ENCODE measurements around the gene OR52H1.

OR52H1 gene

DNA sequence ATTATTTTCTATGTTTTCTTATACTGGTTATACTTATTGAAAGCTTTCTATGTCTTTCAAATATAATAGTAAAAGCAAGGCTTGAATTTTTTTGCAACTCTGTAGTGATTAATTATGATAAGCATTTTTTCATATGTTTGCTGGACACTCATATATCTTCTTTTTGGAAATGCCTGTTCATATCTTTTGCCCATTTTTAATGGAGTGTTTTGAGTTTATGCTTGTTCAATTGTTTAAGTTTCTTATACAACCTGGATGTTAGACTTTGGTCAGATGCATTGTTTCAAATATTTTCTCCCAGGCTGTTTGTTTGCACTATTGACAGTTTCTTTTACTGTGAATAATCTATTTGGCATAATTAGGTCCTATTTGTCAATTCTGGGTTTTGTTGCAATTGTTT, 11.9 kb downstream of the OR52H1 start:
- DNase-seq (ENCODE audit: low read depth, low spot score) = no peak
- H3K27ac ChIP-seq = no peak overlapping the region

GRCh38 chr11:5534046-5534445, 14.3 kb downstream of the OR52H1 start:
- no peak overlapping the region for H3K27ac ChIP-seq

GRCh38 chr11:5531053-5531831, 17.1 kb downstream of the OR52H1 start:
- no peak overlapping the region for H3K27ac ChIP-seq
- no peak for DNase-seq (ENCODE audit: low read depth, low spot score)

More at GRCh38 chr11:5534046-5534445, 14.3 kb downstream of the OR52H1 start:
- no peak for DNase-seq (ENCODE audit: low read depth, low spot score)

GRCh38 chr11:5528495-5528894, 19.8 kb downstream of the OR52H1 start:
- H3K27ac ChIP-seq = no peak overlapping the region
- DNase-seq (ENCODE audit: low read depth, low spot score) = no peak

DNA sequence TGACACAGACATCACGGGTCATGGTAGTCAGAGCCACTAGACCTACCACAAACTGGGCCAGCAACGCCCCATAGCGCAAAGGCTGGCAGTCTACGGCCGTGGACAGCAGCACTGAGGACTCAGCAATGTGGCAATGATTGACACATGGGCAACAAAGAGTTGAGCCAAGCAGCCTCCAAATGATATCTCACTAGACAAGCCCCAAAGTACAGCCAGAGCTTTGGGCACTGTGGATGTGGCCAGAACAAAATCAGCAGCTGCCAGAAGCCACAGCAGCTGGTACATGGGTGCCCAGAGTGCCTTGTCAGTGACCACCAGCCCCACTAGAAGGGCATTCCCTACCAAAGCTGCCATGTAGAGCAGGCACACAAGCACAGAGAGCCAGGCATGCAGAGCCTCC, 20.6 kb downstream of the OR52H1 start:
- no peak for DNase-seq (ENCODE audit: low read depth, low spot score)
- no peak overlapping the region for H3K27ac ChIP-seq

- DNase-seq (ENCODE audit: low read depth, low spot score) = no peak
- no peak overlapping the region for H3K27ac ChIP-seq
These were observed 23.6 kb downstream of the OR52H1 start for GRCh38 chr11:5524756-5525155.

DNA sequence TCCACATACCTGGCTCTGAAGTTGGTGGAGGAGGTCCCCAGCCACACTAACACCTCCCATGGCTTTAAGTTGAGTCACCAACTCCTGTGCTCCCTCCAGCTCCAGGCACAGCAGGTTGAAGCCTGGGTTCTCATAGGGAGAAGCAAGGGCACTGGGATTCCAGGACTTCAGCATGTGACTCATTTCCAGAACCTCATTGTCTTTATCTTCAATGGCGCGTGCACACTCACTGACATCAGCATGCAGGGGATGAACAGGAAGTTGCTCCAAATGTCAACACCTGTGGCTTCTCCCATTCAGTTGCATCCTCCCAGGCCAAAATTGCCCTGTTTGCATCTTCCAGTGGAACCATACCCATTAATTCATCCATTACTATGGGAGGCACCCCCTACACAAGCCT, 26.0 kb downstream of the OR52H1 start:
- no peak overlapping the region for H3K27ac ChIP-seq
- no peak for DNase-seq (ENCODE audit: low read depth, low spot score)

DNA sequence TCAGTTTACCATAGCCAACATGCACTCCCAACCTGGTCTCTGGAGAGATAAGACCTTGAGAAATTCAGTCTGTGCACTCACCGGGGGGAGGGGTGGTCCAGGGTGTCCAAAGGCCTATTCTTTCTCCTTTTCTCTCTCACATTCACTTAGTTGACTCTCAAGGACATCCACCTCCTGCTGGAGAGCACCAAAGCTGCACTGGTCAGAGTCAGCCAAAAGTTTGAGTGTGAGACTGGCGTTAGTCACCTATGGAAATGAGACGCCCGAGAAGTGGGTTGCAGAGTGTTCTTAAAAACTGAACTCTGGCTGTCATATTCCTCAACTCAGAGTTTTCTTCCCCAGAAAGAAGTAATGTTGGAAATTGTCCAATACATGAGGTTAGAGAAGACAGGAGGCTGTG, 26.8 kb downstream of the OR52H1 start:
- H3K27ac ChIP-seq = no peak overlapping the region
- DNase-seq (ENCODE audit: low read depth, low spot score) = no peak

DNA sequence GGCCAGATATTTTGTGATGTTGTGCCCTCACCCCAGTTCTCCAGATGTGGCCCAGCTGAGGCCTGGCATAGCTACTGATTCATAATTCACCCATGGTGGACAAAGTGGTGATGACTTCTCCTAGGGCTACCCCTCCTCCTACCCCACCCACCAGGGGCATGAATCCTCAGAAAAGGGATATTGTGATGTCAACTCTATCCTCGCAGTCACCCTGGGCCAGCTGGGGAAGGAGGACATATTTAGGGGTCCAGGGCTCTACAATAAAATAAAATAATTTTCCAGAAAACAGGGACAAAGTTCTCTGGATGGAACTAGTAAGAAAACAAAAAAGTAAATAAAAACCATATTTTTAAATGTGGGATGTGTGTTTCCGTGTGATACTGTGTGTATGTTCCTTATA, 31.7 kb downstream of the OR52H1 start, which contains the start of gene UBQLNL:
Gene UBQLNL, minus strand, starts transcription at position 101 of the 400 bp plus-strand sequence. CDS start 258 bp downstream, outside the sequence.
- H3K27ac ChIP-seq = no peak within 1 kb of the TSS
- no peak for DNase-seq (ENCODE audit: low read depth, low spot score)

DNA sequence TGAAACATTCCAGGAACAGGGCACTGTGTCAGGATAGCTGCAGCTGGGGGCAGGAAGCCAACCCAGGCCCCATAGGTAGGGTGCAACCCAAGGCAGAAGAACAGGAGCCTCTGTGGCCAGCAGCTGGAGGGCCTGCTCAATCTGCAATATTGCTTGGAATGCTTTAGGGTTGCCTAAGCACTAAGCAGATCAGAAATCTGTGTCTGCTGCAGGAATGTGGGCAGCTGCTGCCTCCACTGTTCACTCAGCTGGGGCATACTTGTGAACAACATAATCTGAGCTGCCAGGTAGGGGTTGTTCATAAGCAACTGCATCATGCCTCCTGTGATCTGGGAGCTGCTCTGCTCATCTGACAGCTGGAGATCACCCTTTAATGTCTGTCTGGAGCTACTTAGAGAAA, 33.5 kb downstream of the OR52H1 start:
- H3K27ac ChIP-seq = no peak overlapping the region
- no peak for DNase-seq (ENCODE audit: low read depth, low spot score)

- DNase-seq (ENCODE audit: low read depth, low spot score) = no peak
- H3K27ac ChIP-seq = no peak within 1 kb of the TSS
These were observed 38.5 kb downstream of the OR52H1 start, which contains the start of gene UBQLN3 for GRCh38 chr11:5509803-5510202. UBQLN3 (minus strand) TSS chr11:5509957; CDS start chr11:5509558, 399 bp downstream.

- DNase-seq (ENCODE audit: low read depth, low spot score) = no peak
- H3K27ac ChIP-seq = no peak overlapping the region
These were observed 39.7 kb downstream of the OR52H1 start for GRCh38 chr11:5508605-5509004.

- no peak for DNase-seq (ENCODE audit: low read depth, low spot score)
- no peak overlapping the region for H3K27ac ChIP-seq
These were observed 40.4 kb downstream of the OR52H1 start for GRCh38 chr11:5507933-5508305.

GRCh38 chr11:5507177-5507932, 41.0 kb downstream of the OR52H1 start:
- DNase-seq (ENCODE audit: low read depth, low spot score) = no peak
- no peak overlapping the region for H3K27ac ChIP-seq

DNA sequence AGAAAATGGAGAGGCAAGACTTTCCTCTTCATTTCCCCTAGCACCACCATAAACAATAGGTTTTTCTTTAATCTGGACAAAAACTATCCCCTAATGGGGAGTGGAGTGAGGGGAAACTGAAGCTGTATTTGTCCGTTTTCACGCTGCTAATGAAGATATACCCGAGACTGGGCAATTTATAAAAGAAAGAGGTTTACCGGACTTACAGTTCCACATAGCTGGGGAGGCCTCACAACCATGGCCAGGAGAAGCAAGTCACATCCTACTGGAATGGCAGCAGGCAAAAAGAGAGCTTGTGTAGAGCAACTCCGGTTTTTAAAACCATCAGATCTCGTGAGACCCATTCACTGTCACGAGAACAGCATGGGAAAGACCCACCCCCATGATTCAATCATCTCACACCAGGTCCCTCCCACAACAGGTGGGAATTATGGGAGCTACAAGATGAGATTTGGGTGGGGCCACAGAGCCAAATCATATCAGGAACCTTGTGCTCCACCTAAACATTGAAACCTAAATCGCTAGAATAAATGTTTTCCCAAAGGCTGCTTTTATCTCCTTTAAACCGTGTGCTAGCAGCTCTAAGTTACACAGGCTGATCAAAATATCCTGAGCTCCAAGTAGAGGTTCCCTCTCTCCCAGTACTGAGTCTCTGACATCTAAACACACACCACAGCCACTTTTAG, 42.8 kb downstream of the OR52H1 start:
- DNase-seq (ENCODE audit: low read depth, low spot score) = no peak
- no peak overlapping the region for H3K27ac ChIP-seq

DNA sequence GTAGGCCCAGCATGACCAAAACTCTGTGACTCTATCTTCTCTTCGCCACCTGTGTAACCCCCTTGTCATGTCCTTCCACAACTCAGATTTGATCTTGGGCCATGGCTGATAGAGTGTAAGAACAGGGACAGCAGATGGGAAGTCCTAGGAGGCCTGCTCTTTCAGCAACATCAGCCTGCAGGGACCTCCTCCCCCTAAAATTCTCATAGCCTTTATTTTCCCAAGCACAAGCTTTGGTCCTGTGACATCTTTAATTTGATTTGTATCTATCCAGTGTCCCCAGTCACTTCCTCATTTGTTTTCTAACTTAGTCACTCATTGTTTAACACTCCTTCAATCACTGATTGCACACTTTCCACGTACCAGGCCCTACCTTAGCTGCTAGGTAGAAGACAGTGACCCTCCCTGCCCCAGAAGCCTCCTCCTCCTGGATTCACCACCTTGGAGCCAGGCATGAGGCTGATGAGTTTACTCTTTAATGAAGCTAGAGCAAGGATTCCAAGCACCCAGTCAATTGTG, 43.9 kb downstream of the OR52H1 start:
- no peak for DNase-seq (ENCODE audit: low read depth, low spot score)
- H3K27ac ChIP-seq = no peak overlapping the region

- no peak for DNase-seq (ENCODE audit: low read depth, low spot score)
- H3K27ac ChIP-seq = no peak overlapping the region
These were observed 47.9 kb downstream of the OR52H1 start for GRCh38 chr11:5500393-5500801.

GRCh38 chr11:5499671-5500070, 48.7 kb downstream of the OR52H1 start:
- no peak for DNase-seq (ENCODE audit: low read depth, low spot score)

More at GRCh38 chr11:5499671-5500070, 48.7 kb downstream of the OR52H1 start:
- H3K27ac ChIP-seq = no peak overlapping the region
